Measurements from ENCODE around the gene ZNF490. TPM values are rescaled to one million over a fixed set of nuclear protein-coding genes. Genes with fewer than 3 reads are reported as not detected.

Gene ZNF490
- total RNA-seq, 1 experiment from 2014 or later = 5.2 TPM

- peak; percentile 88 for DNase-seq (ENCODE audit: low read depth, low spot score)
- in situ Hi-C loops (cut with HindIII; ENCODE audit: low pct_unique_long_range_greater_than_20kb, low sequenced_read_pairs) = no loop called here
Observed at GRCh38 chr19:12564016-12564664, 46.5 kb downstream of the ZNF490 start.

GRCh38 chr19:12555456-12555930, 55.1 kb downstream of the ZNF490 start:
- DNase-seq (ENCODE audit: low read depth, low spot score) = no peak
- in situ Hi-C loops (cut with HindIII; ENCODE audit: low pct_unique_long_range_greater_than_20kb, low sequenced_read_pairs) = no loop called here

DNA sequence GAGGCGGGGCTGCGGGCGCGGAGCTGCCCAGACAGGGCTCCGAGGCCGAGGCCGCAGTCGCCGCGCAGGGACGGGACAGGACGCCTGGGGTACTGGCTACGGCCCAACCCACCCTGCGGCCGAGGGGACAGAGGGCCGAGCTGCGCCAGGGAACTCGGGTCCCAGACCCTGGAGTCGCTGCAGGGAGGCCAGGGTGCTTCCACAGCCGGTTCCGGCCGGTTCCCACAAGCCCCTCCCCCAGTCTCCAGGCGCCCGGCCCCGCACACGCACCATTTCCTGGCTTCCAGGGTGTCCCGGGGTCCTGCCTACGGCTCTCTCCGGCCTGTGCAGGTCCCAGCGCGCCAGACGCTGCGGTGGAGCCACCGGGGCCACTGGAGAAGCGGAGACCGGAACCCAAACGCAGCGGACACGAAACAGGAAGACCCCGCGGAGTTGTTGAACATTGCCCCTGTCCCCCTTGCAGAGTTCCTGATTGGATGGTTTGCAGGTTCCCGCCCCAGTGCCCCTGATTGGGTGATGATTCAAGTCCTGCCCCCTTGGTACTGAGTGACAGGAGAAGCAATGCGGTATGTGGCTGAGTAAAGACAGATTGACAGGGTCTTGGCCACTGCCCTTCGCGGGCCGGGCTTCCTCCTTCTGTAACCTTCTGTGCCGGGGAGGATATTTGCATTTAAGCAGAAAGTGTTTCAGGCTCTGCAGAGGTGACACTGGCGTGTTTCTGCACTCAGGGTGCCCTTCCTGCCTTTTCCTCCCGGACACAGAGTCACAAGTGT, 59.4 kb downstream of the ZNF490 start, which contains the start of gene ZNF564:
Gene ZNF564, minus strand, starts transcription at position 423 of the 773 bp plus-strand sequence. Its CDS starts 150 bp downstream, at position 273.
- in situ Hi-C loops (cut with HindIII; ENCODE audit: low pct_unique_long_range_greater_than_20kb, low sequenced_read_pairs) = no loop called here
- DNase-seq (ENCODE audit: low read depth, low spot score) = peak; percentile 97

DNA sequence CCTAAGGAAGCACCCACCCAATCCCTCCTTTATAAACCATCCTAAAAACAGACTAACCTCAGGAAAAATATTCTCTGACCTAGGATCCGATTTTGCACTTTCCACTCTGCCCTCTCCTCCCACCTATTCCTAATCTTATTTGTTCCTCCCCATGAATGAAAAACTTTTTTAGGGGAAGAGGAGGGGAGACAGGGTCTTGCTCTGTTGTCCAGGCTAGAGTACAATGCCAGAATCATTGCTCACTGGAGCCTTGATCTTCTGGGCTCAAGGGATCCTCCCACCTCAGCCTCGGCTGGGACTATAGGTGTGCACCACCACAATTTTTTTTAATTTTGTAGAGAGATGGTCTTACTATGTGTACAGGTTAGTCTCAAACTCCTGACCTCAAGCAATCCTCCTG, 63.7 kb downstream of the ZNF490 start:
- in situ Hi-C loops (cut with HindIII; ENCODE audit: low pct_unique_long_range_greater_than_20kb, low sequenced_read_pairs) = no loop called here
- DNase-seq (ENCODE audit: low read depth, low spot score) = no peak

- no peak for DNase-seq (ENCODE audit: low read depth, low spot score)
- in situ Hi-C loops (cut with HindIII; ENCODE audit: low pct_unique_long_range_greater_than_20kb, low sequenced_read_pairs) = no loop called here
Observed at GRCh38 chr19:12546068-12546467, 64.5 kb downstream of the ZNF490 start.

GRCh38 chr19:12545267-12545666, 65.3 kb downstream of the ZNF490 start:
- in situ Hi-C loops (cut with HindIII; ENCODE audit: low pct_unique_long_range_greater_than_20kb, low sequenced_read_pairs) = no loop called here
- no peak for DNase-seq (ENCODE audit: low read depth, low spot score)

DNA sequence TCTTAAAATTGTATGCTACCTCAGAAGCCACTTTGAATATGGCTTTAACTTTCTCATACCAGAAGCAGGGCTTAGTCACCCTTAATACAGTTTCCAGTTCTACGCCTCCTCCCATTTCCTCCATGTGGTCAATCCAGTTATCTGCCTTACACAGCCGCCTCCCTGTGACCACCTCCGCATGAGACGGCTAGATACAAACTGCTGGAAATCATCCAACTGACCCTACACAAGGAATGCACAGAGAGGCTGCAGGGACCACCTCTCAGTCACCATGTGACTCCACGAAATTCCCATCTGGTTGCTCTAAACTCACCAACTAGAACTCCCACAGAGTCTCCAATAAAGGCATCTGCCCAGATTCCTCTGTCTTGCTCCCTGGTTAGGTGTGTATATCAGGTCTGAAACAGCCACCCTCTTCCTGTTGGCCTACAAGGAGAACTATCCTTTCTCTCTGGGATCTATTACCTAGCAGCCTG, 66.2 kb downstream of the ZNF490 start:
- in situ Hi-C loops (cut with HindIII; ENCODE audit: low pct_unique_long_range_greater_than_20kb, low sequenced_read_pairs) = no loop called here
- no peak for DNase-seq (ENCODE audit: low read depth, low spot score)

- in situ Hi-C loops (cut with HindIII; ENCODE audit: low pct_unique_long_range_greater_than_20kb, low sequenced_read_pairs) = no loop called here
Observed at GRCh38 chr19:12543855-12544254, 66.8 kb downstream of the ZNF490 start.

More at GRCh38 chr19:12543855-12544254, 66.8 kb downstream of the ZNF490 start:
- DNase-seq (ENCODE audit: low read depth, low spot score) = no peak

Other genes starting within 250 kb of the ZNF490 start
- gene ZNF442, start 245.1 kb downstream of the ZNF490 start, total RNA-seq (2014; rRNA removed; shearing (Covaris generic)) = 0.27 and 0.58 TPM in 2 replicates
- gene ZNF799, start 209.5 kb downstream of the ZNF490 start, total RNA-seq (2014; rRNA removed; shearing (Covaris generic)) = 2.6 and 4.0 TPM in 2 replicates
- gene ZNF443, start 169.8 kb downstream of the ZNF490 start, total RNA-seq (2014; rRNA removed; shearing (Covaris generic)) = 1.1 and 2.0 TPM in 2 replicates
- 1.6 and 2.2 TPM in 2 replicates for gene ZNF709, start 126.0 kb downstream of the ZNF490 start, total RNA-seq (2014; rRNA removed; shearing (Covaris generic))
- 3.5 and 4.9 TPM in 2 replicates for gene ZNF564, start 59.3 kb downstream of the ZNF490 start, total RNA-seq (2014; rRNA removed; shearing (Covaris generic))
- 11.4 and 12.4 TPM in 2 replicates for gene ZNF791, start 107 bp upstream of the ZNF490 start, total RNA-seq (2014; rRNA removed; shearing (Covaris generic))
- 32.0 and 33.5 TPM in 2 replicates for gene MAN2B1, start 55.9 kb upstream of the ZNF490 start, total RNA-seq (2014; rRNA removed; shearing (Covaris generic))
- gene WDR83, start 56.0 kb upstream of the ZNF490 start, total RNA-seq (2014; rRNA removed; shearing (Covaris generic)) = 2.9 and 8.0 TPM in 2 replicates
- gene DHPS, start 71.1 kb upstream of the ZNF490 start, total RNA-seq (2014; rRNA removed; shearing (Covaris generic)) = 52.7 and 57.8 TPM in 2 replicates
- gene GNG14, start 77.2 kb upstream of the ZNF490 start, total RNA-seq (2014; rRNA removed; shearing (Covaris generic)) = not detected in 2 replicates
- 6.1 and 8.6 TPM in 2 replicates for gene FBXW9, start 85.8 kb upstream of the ZNF490 start, total RNA-seq (2014; rRNA removed; shearing (Covaris generic))
- 13.9 and 18.2 TPM in 2 replicates for gene TNPO2, start 113.1 kb upstream of the ZNF490 start, total RNA-seq (2014; rRNA removed; shearing (Covaris generic))
- 180 and 188 TPM in 2 replicates for gene TRIR, start 123.9 kb upstream of the ZNF490 start, total RNA-seq (2014; rRNA removed; shearing (Covaris generic))
- 100 and 120 TPM in 2 replicates for gene GET3, start 126.7 kb upstream of the ZNF490 start, total RNA-seq (2014; rRNA removed; shearing (Covaris generic))
- not detected in 2 replicates for gene BEST2, start 141.0 kb upstream of the ZNF490 start, total RNA-seq (2014; rRNA removed; shearing (Covaris generic))
- gene HOOK2, start 164.7 kb upstream of the ZNF490 start, total RNA-seq (2014; rRNA removed; shearing (Covaris generic)) = 4.9 and 5.7 TPM in 2 replicates
- 30.1 and 30.7 TPM in 2 replicates for gene JUNB, start 180.7 kb upstream of the ZNF490 start, total RNA-seq (2014; rRNA removed; shearing (Covaris generic))
- not detected in 2 replicates for gene PRDX2, start 191.0 kb upstream of the ZNF490 start, total RNA-seq (2014; rRNA removed; shearing (Covaris generic))
- 4.7 TPM in 1 of 2 replicates, not detected in the other for gene THSD8, start 191.3 kb upstream of the ZNF490 start, total RNA-seq (2014; rRNA removed; shearing (Covaris generic))
- 27.6 and 29.2 TPM in 2 replicates for gene RNASEH2A, start 195.8 kb upstream of the ZNF490 start, total RNA-seq (2014; rRNA removed; shearing (Covaris generic))
- gene RTBDN, start 223.8 kb upstream of the ZNF490 start, total RNA-seq (2014; rRNA removed; shearing (Covaris generic)) = 0.21 and 1.6 TPM in 2 replicates
- gene MAST1, start 227.7 kb upstream of the ZNF490 start, total RNA-seq (2014; rRNA removed; shearing (Covaris generic)) = 1.9 and 2.3 TPM in 2 replicates

Data from SK-MEL-5 (cell line).